AG04450 (cell line): ENCODE measurements around the gene WDR33. TPM values are rescaled to one million over a fixed set of nuclear protein-coding genes. Genes with fewer than 3 reads are reported as not detected.

ENCODE experiments used
- CTCF ChIA-PET: fragments of 300-600, 350-600 bp; formaldehyde crosslinking; extraction: SDS; loops from one replicate; lab custom pipeline; 2022; ENCODE audit warnings: antibody characterized with exemption, inconsistent platforms; lab: Charles Lee
- POLR2A ChIA-PET: fragments of 350-600 bp; formaldehyde crosslinking; extraction: SDS; loops from one replicate; lab custom pipeline; 2021; ENCODE audit warnings: antibody characterized with exemption, inconsistent platforms; lab: Yijun Ruan, JAX
- DNase-seq: peaks from one replicate; pipeline ENCODE4 v3.0.0-alpha.2; 2011; ENCODE audit warnings: low read depth, low spot score
- H3K27ac ChIP-seq: one replicate; pipeline ENCODE4 v1.5.1; 2012; ENCODE audit warnings: low read depth, low read length, control low read depth
- H3K27me3 ChIP-seq: one replicate; pipeline ENCODE4 v1.6.0; 2012; ENCODE audit warnings: low read length; ENCODE audit not compliant: control insufficient read depth, insufficient read depth
- H3K4me3 ChIP-seq: 2 replicates; pipeline ENCODE4 v1.5.1; 2011; ENCODE audit warnings: mild to moderate bottlenecking, low read depth, low read length, control low read depth
- H3K9me3 ChIP-seq: 2 replicates; pipeline ENCODE4 v1.5.1; 2012; ENCODE audit warnings: low read length; ENCODE audit not compliant: control insufficient read depth, insufficient read depth
- CTCF ChIP-seq: IDR thresholded peaks from 2 replicates; pipeline ENCODE4 v1.5.1; 2011; ENCODE audit warnings: low read depth, low read length, control low read depth, inconsistent platforms
- polyA plus RNA-seq: library from polyadenylated mRNA; depleted of rRNA; stranded (reverse); fragments of >200 nt; gene quantifications from 2 replicates; pipeline ENCODE4 v1.2.3, GENCODE V29; 2011

The WDR33 gene
- polyA plus RNA-seq, 1 experiment: 54.1 TPM

- H3K27ac ChIP-seq: no peak overlapping the region
- POLR2A ChIA-PET: no interaction called here
- TF ChIP-seq CTCF: no peak
These were observed 104.6 kb downstream of the WDR33 start for GRCh38 chr2:127706215-127706990.

GRCh38 chr2:127705391-127706065, 105.4 kb downstream of the WDR33 start:
- POLR2A ChIA-PET: no interaction called here
- no peak for TF ChIP-seq CTCF
- no peaks in the 10 kb centered on the region; the same call in 1 of the 2 replicates for H3K9me3 ChIP-seq
- H3K27me3 ChIP-seq: no peaks in the 10 kb centered on the region
- H3K4me3 ChIP-seq: no peak overlapping the region
- no peak for DNase-seq
- CTCF ChIA-PET: interaction anchor here (2.2 kb wide), 1 partner anchor 10 kb away, joined by 10 read pairs; no protein-coding TSS in a partner anchor
- H3K27ac ChIP-seq: no peak overlapping the region

More at GRCh38 chr2:127706215-127706990, 104.6 kb downstream of the WDR33 start:
- Histone ChIP-seq H3K4me3 (no peak overlapping the region), H3K9me3 (no peaks in the 10 kb centered on the region; the same call in 1 of the 2 replicates), H3K27me3 (no peaks in the 10 kb centered on the region)
- DNase-seq: no peak
- CTCF ChIA-PET: no interaction called here

- Histone ChIP-seq H3K9me3 (no peaks in the 10 kb centered on the region), H3K27me3 (no peaks in the 10 kb centered on the region), H3K4me3 (no peak overlapping the region), H3K27ac (no peak overlapping the region)
- POLR2A ChIA-PET: interaction anchor here (1.5 kb wide), 1 partner anchor 59 kb away, joined by 4 read pairs; no protein-coding TSS in a partner anchor
- CTCF ChIA-PET: interaction anchor here (0.9 to 2.2 kb wide), 3 partner anchors 9 to 114 kb away, joined by 3 to 10 read pairs (median 3); no protein-coding TSS in a partner anchor
- DNase-seq: no peak
- no peak for TF ChIP-seq CTCF
These were observed 106.2 kb downstream of the WDR33 start for GRCh38 chr2:127704641-127705390.

GRCh38 chr2:127703282-127703681, 107.7 kb downstream of the WDR33 start:
- Histone ChIP-seq H3K27me3 (no peaks in the 10 kb centered on the region), H3K4me3 (no peak overlapping the region), H3K9me3 (no peaks in the 10 kb centered on the region), H3K27ac (no peak overlapping the region)
- TF ChIP-seq CTCF: no peak
- DNase-seq: no peak
- POLR2A ChIA-PET: no interaction called here
- CTCF ChIA-PET: interaction anchor here (2.2 kb wide), 1 partner anchor 7 kb away, joined by 10 read pairs; no protein-coding TSS in a partner anchor
